22Rv1 (cell line): ENCODE data around the gene DNAJC7.

Experiments used
- H3K27ac ChIP-seq: fragments of 450-650 bp; 2 replicates; pipeline ENCODE4 v1.5.1; 2017
- ZFX ChIP-seq: fragments of 450-650 bp; IDR thresholded peaks from 2 replicates; pipeline ENCODE4 v1.6.1; 2017; ENCODE audit warnings: antibody characterized with exemption, borderline replicate concordance
- TF ChIP-seq, protein P1 (sequence below): fragments of 450-650 bp; IDR thresholded peaks from 2 replicates; pipeline ENCODE4 v1.5.1; 2017; ENCODE audit warnings: mild to moderate bottlenecking

DNAJC7 gene

DNA sequence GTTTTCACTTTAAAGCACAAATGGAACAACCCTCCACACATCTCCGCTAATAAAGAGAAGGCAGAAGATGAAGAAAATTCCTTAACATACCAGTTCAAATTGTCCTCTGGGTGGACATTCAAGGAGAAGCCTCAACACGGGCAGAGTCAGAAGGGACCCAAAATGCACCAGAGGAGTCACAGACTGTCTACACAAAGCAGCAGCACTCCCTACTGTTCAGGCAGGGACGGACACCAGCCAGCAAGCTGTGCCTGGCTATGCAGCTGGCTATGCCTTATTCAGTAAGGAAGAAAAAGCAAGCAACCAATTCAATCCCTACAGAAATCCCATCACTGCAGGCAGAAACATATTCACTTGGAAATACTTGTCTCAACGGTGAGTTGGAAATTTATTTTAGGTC, 8.1 kb downstream of the DNAJC7 start:
- H3K27ac ChIP-seq = no peak overlapping the region
- TF ChIP-seq ZFX = no peak
- TF ChIP-seq, protein P1, sequence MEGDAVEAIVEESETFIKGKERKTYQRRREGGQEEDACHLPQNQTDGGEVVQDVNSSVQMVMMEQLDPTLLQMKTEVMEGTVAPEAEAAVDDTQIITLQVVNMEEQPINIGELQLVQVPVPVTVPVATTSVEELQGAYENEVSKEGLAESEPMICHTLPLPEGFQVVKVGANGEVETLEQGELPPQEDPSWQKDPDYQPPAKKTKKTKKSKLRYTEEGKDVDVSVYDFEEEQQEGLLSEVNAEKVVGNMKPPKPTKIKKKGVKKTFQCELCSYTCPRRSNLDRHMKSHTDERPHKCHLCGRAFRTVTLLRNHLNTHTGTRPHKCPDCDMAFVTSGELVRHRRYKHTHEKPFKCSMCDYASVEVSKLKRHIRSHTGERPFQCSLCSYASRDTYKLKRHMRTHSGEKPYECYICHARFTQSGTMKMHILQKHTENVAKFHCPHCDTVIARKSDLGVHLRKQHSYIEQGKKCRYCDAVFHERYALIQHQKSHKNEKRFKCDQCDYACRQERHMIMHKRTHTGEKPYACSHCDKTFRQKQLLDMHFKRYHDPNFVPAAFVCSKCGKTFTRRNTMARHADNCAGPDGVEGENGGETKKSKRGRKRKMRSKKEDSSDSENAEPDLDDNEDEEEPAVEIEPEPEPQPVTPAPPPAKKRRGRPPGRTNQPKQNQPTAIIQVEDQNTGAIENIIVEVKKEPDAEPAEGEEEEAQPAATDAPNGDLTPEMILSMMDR = 0 out of 2 replicates have a peak, but pooled peaks have one; percentile 12

DNA sequence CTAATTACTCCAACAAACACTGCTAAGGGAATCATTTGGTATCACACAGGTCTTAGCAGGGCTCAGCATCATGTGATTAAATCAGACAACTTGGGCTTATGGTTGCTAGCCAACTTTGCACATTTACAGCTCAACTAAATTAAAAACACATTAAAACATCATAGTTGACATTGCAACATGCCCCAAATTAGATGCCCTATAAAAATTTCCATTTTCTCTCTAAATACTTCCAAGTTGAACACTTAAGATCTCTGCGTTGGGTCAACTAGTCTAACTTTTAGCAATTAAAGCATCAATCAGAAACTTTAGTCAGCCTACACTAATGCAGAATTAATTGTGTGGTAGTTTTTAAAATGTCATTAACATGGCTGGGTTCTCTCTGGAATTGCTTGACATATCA, 12.1 kb downstream of the DNAJC7 start:
- H3K27ac ChIP-seq = no peak overlapping the region
- TF ChIP-seq ZFX = no peak
- TF ChIP-seq, protein P1 = no peak

DNA sequence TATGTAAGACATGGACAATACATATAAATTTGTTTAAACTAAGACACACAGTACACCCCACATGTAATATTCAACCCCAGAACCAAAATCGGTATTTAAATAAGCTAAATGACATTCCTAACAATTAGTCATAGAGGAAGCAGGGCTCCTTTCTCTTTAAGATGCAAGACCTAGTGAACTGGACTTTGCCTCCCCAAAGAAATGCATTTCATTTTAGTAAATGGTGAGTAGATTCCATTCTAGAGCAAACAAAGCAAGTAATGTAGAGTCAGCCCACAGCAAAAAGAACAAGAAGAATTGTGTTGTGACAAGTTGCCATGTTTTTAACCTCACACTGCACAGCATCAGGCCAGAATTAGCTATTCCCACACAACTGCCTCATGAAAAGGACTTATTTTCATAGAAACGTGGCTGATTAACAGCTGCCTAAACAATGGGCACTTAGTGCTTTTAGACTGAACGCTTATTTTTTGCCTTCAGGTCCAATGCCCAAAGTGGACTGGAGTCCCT, 14.4 kb downstream of the DNAJC7 start:
- TF ChIP-seq, protein P1 = no peak
- no peak for TF ChIP-seq ZFX
- no peak overlapping the region for H3K27ac ChIP-seq

DNA sequence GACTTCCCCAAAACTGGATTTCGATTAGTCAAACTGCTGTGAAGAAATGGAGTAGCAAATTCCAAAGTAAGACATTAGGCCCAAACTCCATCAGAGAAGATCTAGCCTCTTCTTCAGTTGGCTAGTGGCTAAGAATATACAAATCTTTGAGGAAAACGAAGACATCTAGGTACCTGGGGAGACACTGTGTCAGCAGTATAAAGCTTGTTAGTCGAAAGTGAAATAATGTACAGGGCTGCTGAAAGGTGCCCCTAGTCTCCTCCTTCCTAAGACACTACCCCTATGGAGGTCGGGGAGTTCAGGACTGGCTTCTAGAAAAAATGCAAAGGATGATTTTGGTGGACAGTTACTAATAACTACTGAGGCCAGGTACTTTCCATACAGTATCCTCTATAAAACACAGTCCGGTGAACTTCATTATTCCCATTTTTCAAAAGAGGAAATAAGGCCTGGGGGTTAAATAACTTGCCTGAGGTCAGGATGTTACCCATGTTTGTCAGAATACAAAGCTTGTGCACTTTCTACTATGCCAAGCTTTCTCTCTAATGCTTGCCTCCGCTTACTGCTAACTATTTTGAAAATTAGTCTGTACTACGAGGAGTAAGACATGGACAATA, 15.0 kb downstream of the DNAJC7 start:
- TF ChIP-seq, protein P1 = no peak
- TF ChIP-seq ZFX = no peak
- H3K27ac ChIP-seq = no peak overlapping the region

DNA sequence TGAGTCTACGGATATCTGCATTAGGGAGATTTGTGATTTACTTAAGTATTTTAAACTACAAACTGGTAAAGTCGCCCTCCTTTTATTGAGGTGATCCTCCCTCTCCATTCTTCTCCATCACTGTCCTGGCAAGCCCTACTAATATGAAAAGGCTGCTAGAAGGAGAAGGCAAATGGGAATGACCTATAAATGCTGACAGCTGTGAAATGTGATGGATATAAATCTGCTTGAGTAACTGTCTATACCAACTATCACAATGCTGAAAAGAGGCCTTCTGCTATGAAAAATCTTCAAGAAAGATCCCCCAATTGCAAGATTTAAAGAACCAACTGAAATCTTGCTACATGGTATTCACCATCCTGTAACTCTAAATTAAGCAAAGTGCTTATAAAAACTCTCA, 15.5 kb downstream of the DNAJC7 start:
- no peak overlapping the region for H3K27ac ChIP-seq
- TF ChIP-seq, protein P1 = no peak
- no peak for TF ChIP-seq ZFX

DNA sequence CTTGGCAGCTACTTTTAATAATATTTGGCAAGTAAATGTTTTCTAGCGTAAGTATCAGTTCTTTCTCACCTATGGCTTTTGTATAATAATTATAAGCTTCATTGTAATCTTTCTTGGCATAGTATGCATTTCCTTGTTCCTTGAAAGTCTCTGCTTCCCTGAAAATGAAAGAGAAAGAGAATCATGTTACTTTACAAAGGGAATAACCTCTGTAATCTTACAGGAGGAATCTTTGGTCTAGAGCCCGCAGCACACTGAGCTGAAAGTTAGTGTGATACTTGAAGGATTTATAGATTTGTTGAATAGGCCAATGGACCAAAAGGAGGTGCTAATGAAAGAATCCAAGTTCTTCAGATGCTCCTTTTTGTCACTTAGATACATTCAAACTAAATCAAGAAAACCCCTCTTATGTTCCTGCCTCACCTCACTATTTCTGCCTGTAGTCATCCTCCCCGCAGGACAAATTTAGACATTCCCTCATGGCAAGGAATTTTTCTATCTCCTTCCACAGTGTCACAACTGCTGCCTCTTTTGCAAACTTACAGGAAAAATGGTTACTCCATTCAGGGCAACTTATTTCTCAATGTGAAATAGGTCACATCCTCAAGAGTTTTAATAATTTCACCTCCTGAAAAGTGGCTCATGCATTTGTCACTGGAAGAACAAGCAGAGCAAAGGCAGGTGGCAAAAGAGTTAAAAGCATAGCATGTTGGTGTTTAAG, 16.7 kb downstream of the DNAJC7 start:
- H3K27ac ChIP-seq = no peak overlapping the region
- no peak for TF ChIP-seq ZFX
- TF ChIP-seq, protein P1 = no peak

DNA sequence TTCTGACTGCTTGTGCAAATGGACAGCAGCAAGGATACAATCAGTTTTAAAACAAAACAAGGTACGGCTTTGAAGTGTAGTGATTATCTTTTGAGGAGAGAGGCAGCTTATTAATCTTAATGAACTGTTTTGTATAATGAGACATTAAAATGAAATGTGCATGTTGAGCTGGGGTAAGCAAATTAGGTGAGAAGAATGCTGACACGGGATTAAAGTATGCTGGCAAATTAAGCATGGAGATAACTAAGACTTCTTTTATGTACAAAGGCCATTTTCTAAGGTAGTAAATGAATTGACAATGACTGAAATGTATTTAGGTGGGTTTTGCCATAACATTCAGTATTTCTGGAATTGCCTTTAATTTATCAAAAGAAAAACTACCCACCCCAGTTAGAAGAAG, 18.7 kb downstream of the DNAJC7 start:
- no peak for TF ChIP-seq ZFX
- TF ChIP-seq, protein P1 = no peak
- no peak overlapping the region for H3K27ac ChIP-seq
